GM04504 (cell line): ENCODE results near the gene CNTN2.

Experiments
- DNase-seq: peaks from one replicate; pipeline ENCODE4 v3.0.0-alpha.2; 2012; ENCODE audit warnings: low read depth

CNTN2 gene

GRCh38 chr1:205042911-205043806 is at the start of gene CNTN2:
CNTN2 (plus strand) TSS chr1:205043212; CDS start chr1:205053186, 9,974 bp downstream.
- no peak for DNase-seq

- no peak for DNase-seq
Observed at GRCh38 chr1:204994086-204994862, 48.7 kb upstream of the CNTN2 start.

- DNase-seq = no peak
Observed at GRCh38 chr1:204996981-204997380, 46.0 kb upstream of the CNTN2 start.

- no peak for DNase-seq
Observed at GRCh38 chr1:204997591-204998355, 45.2 kb upstream of the CNTN2 start.

GRCh38 chr1:205001162-205001561 is 41.9 kb upstream of the CNTN2 start:
- no peak for DNase-seq

- no peak for DNase-seq
Observed at GRCh38 chr1:205002705-205003104, 40.3 kb upstream of the CNTN2 start.

- DNase-seq = no peak
Observed at GRCh38 chr1:205003358-205004131, 39.5 kb upstream of the CNTN2 start.

GRCh38 chr1:205004351-205004750 is 38.7 kb upstream of the CNTN2 start:
- no peak for DNase-seq

- DNase-seq = no peak
Observed at GRCh38 chr1:205008896-205009295, 34.1 kb upstream of the CNTN2 start.

GRCh38 chr1:205009670-205010069 is 33.3 kb upstream of the CNTN2 start:
- DNase-seq = no peak

GRCh38 chr1:205012391-205013140 is 30.4 kb upstream of the CNTN2 start:
- no peak for DNase-seq

- no peak for DNase-seq
Observed at GRCh38 chr1:205013683-205014367, 29.2 kb upstream of the CNTN2 start.

- no peak for DNase-seq
Observed at GRCh38 chr1:205014783-205015182, 28.2 kb upstream of the CNTN2 start.

- no peak for DNase-seq
Observed at GRCh38 chr1:205015241-205015640, 27.8 kb upstream of the CNTN2 start.

GRCh38 chr1:205016075-205016474 is 26.9 kb upstream of the CNTN2 start:
- DNase-seq = no peak

GRCh38 chr1:205016584-205016983 is 26.4 kb upstream of the CNTN2 start:
- DNase-seq = no peak

- no peak for DNase-seq
Observed at GRCh38 chr1:205017001-205017400, 26.0 kb upstream of the CNTN2 start.

GRCh38 chr1:205017766-205018165 is 25.2 kb upstream of the CNTN2 start:
- DNase-seq = no peak

GRCh38 chr1:205018381-205018780 is 24.6 kb upstream of the CNTN2 start:
- no peak for DNase-seq

GRCh38 chr1:205020466-205020865 is 22.5 kb upstream of the CNTN2 start:
- no peak for DNase-seq
